ENCODE data around the gene ANKRD34C. TPM values are rescaled to one million over a fixed set of nuclear protein-coding genes. Genes with fewer than 3 reads are reported as not detected.

The ANKRD34C gene
- not detected in 2 replicates for total RNA-seq (2014; rRNA removed; shearing (Covaris generic))
- total RNA-seq (2022): not detected in 2 replicates
- Bru-seq, nascent RNA: not detected
- BruChase-seq, experiment 1, labeled RNA remaining after a 6-hour chase: not detected
- BruChase-seq, experiment 2, labeled RNA remaining after a 2-hour chase: not detected
- long read RNA-seq: 0 reads

- TF ChIP-seq CTCF (conservative IDR thresholded peaks at IDR 0.05; ENCODE audit: low read length) (no peak), EZH2phosphoT487 (IDR thresholded peaks at IDR 0.05; ENCODE audit: borderline replicate concordance, low read depth, low read length) (no peak)
- H3K4me3 ChIP-seq (ENCODE audit: low read depth, low read length, poor library complexity, severe bottlenecking): no peak within 1 kb of the TSS
- no peak within 1 kb of the TSS for H3K27ac ChIP-seq (ENCODE audit: low read depth, low read length, poor library complexity, severe bottlenecking)
- no peaks in the 10 kb centered on the region for H4K20me1 ChIP-seq (ENCODE audit: insufficient read depth, low read length)
- H3K4me2 ChIP-seq (ENCODE audit: low read length): no peak within 1 kb of the TSS
- POLR2A ChIA-PET: interaction anchor here (0.7 kb wide), 1 partner anchor 771 kb away, joined by 3 read pairs; no protein-coding TSS in a partner anchor
- no peak for DNase-seq (ENCODE audit: low spot score)
- H3K9me3 ChIP-seq (ENCODE audit: low read length): no peaks in the 10 kb centered on the region
- no TSS peak for BruUV-seq (replicated peaks)
- intact Hi-C loops (cut with micrococcal nuclease; ENCODE audit: unreplicated experiment): no loop called here
- CTCF ChIA-PET (ENCODE audit: unreplicated experiment): no interaction called here
- H3K36me3 ChIP-seq (ENCODE audit: insufficient read depth, low read length): no peaks in the 10 kb centered on the region
- no peaks in the 10 kb centered on the region for H3K9me2 ChIP-seq (ENCODE audit: insufficient read depth, low read length)
- H3K79me2 ChIP-seq (ENCODE audit: insufficient read depth, low read depth, low read length): no peaks in the 10 kb centered on the region
- no peak within 1 kb of the TSS for H2AFZ ChIP-seq (ENCODE audit: low read length)
- no peaks in the 10 kb centered on the region for H3K4me1 ChIP-seq (ENCODE audit: insufficient read depth, low read length, poor library complexity, severe bottlenecking)
Measured at GRCh38 chr15:79282371-79283251, at the start of gene ANKRD34C. TSS of gene ANKRD34C (plus strand) at chr15:79282722. CDS start at chr15:79293285, 10,563 bp downstream.

- H3K9me2 ChIP-seq (ENCODE audit: insufficient read depth, low read length): no peaks in the 10 kb centered on the region
- H3K79me2 ChIP-seq (ENCODE audit: insufficient read depth, low read depth, low read length): no peaks in the 10 kb centered on the region
- H3K4me3 ChIP-seq (ENCODE audit: low read depth, low read length, poor library complexity, severe bottlenecking): no peak overlapping the region
- intact Hi-C loops (cut with micrococcal nuclease; ENCODE audit: unreplicated experiment): no loop called here
- H3K4me2 ChIP-seq (ENCODE audit: low read length): no peak overlapping the region
- POLR2A ChIA-PET: no interaction called here
- H3K36me3 ChIP-seq (ENCODE audit: insufficient read depth, low read length): no peaks in the 10 kb centered on the region
- H2AFZ ChIP-seq (ENCODE audit: low read length): no peak overlapping the region
- TF ChIP-seq EZH2phosphoT487 (IDR thresholded peaks at IDR 0.05; ENCODE audit: borderline replicate concordance, low read depth, low read length): no peak
- TF ChIP-seq CTCF (conservative IDR thresholded peaks at IDR 0.05; ENCODE audit: low read length): no peak
- BruUV-seq (replicated peaks): no TSS peak
- DNase-seq (ENCODE audit: low spot score): no peak
- no peaks in the 10 kb centered on the region for H4K20me1 ChIP-seq (ENCODE audit: insufficient read depth, low read length)
- H3K9me3 ChIP-seq (ENCODE audit: low read length): no peaks in the 10 kb centered on the region
- H3K27ac ChIP-seq (ENCODE audit: low read depth, low read length, poor library complexity, severe bottlenecking): no peak overlapping the region
- CTCF ChIA-PET (ENCODE audit: unreplicated experiment): no interaction called here
- H3K4me1 ChIP-seq (ENCODE audit: insufficient read depth, low read length, poor library complexity, severe bottlenecking): no peaks in the 10 kb centered on the region
Measured at GRCh38 chr15:79233236-79233635, 49.3 kb upstream of the ANKRD34C start.

- Histone ChIP-seq H3K4me1 (ENCODE audit: insufficient read depth, low read length, poor library complexity, severe bottlenecking) (no peaks in the 10 kb centered on the region), H3K9me3 (ENCODE audit: low read length) (no peaks in the 10 kb centered on the region), H3K4me3 (ENCODE audit: low read depth, low read length, poor library complexity, severe bottlenecking) (no peak overlapping the region), H3K36me3 (ENCODE audit: insufficient read depth, low read length) (no peaks in the 10 kb centered on the region), H4K20me1 (ENCODE audit: insufficient read depth, low read length) (no peaks in the 10 kb centered on the region), H2AFZ (ENCODE audit: low read length) (no peak overlapping the region), H3K4me2 (ENCODE audit: low read length) (no peak overlapping the region), H3K9me2 (ENCODE audit: insufficient read depth, low read length) (no peaks in the 10 kb centered on the region), H3K79me2 (ENCODE audit: insufficient read depth, low read depth, low read length) (no peaks in the 10 kb centered on the region), H3K27ac (ENCODE audit: low read depth, low read length, poor library complexity, severe bottlenecking) (no peak overlapping the region)
- intact Hi-C loops (cut with micrococcal nuclease; ENCODE audit: unreplicated experiment): no loop called here
- no peak for TF ChIP-seq EZH2phosphoT487 (IDR thresholded peaks at IDR 0.05; ENCODE audit: borderline replicate concordance, low read depth, low read length)
- no peak for TF ChIP-seq CTCF (conservative IDR thresholded peaks at IDR 0.05; ENCODE audit: low read length)
- CTCF ChIA-PET (ENCODE audit: unreplicated experiment): no interaction called here
- DNase-seq (ENCODE audit: low spot score): no peak
- BruUV-seq (replicated peaks): no TSS peak
- POLR2A ChIA-PET: no interaction called here
Measured at GRCh38 chr15:79240036-79240435, 42.5 kb upstream of the ANKRD34C start.

Measured in OCI-LY7 (cell line).